GM18502 (cell line): Measurements from ENCODE around the gene GPR68.
"Not testable (repeated sequence)": the region's sequence is repeated elsewhere in the genome, so short reads cannot be mapped to it uniquely, and the experiment has no call there.

Experiments used
- ATAC-seq: cut with Tn5 transposase; IDR thresholded peaks from one replicate; pipeline ENCODE4 v1.9.1; 2021; ENCODE audit warnings: mild to moderate bottlenecking; ENCODE audit not compliant: unreplicated experiment, poor library complexity

Gene GPR68

GRCh38 chr14:91204657-91205056 is 39.8 kb downstream of the GPR68 start:
- ATAC-seq = no peak

GRCh38 chr14:91202234-91202974 is 42.1 kb downstream of the GPR68 start:
- ATAC-seq = no peak

GRCh38 chr14:91200802-91201201 is 43.7 kb downstream of the GPR68 start:
- not testable (repeated sequence) for ATAC-seq

GRCh38 chr14:91197631-91198030 is 46.9 kb downstream of the GPR68 start:
- no peak for ATAC-seq

- no peak for ATAC-seq
These were observed 48.6 kb downstream of the GPR68 start for GRCh38 chr14:91195881-91196280.

GRCh38 chr14:91193069-91193468 is 51.4 kb downstream of the GPR68 start:
- no peak for ATAC-seq

GRCh38 chr14:91190853-91191252 is 53.7 kb downstream of the GPR68 start:
- ATAC-seq = no peak

- ATAC-seq = no peak
These were observed 57.2 kb downstream of the GPR68 start for GRCh38 chr14:91187271-91187670.

- no peak for ATAC-seq
These were observed 57.9 kb downstream of the GPR68 start for GRCh38 chr14:91186515-91187066.

- ATAC-seq = no peak
These were observed 58.8 kb downstream of the GPR68 start for GRCh38 chr14:91185721-91186120.

GRCh38 chr14:91184559-91184958 is 59.9 kb downstream of the GPR68 start:
- no peak for ATAC-seq

GRCh38 chr14:91182753-91183152 is 61.8 kb downstream of the GPR68 start:
- ATAC-seq = not testable (repeated sequence)
